ENCODE measurements around the gene UCP2. TPM values are rescaled to one million over a fixed set of nuclear protein-coding genes. Genes with fewer than 3 reads are reported as not detected.

Gene UCP2
- total RNA-seq, 1 donor from 2014 or later: 26.4 TPM

DNA sequence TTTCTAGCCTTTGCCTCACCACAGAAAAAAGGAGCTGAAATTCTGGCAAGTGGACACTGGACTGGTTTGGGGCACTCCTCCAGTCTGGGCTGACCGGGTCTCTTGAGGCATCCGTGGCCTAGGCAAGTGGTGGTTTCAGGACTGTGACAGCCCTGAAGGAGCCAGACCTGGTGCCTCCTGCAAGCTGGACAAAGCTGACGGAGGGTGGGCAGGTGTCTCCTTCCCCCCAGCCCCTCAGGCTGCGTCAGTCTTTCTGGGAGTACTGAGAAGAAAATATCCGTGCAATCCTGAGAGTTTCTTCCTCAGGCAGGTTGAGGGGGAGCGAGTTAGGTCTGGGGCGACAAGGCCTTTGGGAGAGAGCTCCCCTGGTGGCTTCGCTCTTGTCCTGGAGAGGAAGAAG is 30.5 kb upstream of the UCP2 start:
- TF ChIP-seq, protein P1, sequence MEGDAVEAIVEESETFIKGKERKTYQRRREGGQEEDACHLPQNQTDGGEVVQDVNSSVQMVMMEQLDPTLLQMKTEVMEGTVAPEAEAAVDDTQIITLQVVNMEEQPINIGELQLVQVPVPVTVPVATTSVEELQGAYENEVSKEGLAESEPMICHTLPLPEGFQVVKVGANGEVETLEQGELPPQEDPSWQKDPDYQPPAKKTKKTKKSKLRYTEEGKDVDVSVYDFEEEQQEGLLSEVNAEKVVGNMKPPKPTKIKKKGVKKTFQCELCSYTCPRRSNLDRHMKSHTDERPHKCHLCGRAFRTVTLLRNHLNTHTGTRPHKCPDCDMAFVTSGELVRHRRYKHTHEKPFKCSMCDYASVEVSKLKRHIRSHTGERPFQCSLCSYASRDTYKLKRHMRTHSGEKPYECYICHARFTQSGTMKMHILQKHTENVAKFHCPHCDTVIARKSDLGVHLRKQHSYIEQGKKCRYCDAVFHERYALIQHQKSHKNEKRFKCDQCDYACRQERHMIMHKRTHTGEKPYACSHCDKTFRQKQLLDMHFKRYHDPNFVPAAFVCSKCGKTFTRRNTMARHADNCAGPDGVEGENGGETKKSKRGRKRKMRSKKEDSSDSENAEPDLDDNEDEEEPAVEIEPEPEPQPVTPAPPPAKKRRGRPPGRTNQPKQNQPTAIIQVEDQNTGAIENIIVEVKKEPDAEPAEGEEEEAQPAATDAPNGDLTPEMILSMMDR (IDR thresholded peaks at IDR 0.05): no peak
- Mint-ChIP-seq H3K9me3 (ENCODE audit: unreplicated experiment) (no peaks in the 10 kb centered on the region), H3K4me1 (ENCODE audit: unreplicated experiment) (peaks cover 6% of the 10 kb centered on the region), H3K27ac (ENCODE audit: unreplicated experiment) (no peak overlapping the region), H3K27me3 (ENCODE audit: unreplicated experiment) (no peaks in the 10 kb centered on the region), H3K4me3 (ENCODE audit: unreplicated experiment) (no peak overlapping the region), H3K36me3 (ENCODE audit: unreplicated experiment) (peaks cover 14% of the 10 kb centered on the region)
- DNase-seq (ENCODE audit: extremely low spot score, unreplicated experiment): no peak

DNA sequence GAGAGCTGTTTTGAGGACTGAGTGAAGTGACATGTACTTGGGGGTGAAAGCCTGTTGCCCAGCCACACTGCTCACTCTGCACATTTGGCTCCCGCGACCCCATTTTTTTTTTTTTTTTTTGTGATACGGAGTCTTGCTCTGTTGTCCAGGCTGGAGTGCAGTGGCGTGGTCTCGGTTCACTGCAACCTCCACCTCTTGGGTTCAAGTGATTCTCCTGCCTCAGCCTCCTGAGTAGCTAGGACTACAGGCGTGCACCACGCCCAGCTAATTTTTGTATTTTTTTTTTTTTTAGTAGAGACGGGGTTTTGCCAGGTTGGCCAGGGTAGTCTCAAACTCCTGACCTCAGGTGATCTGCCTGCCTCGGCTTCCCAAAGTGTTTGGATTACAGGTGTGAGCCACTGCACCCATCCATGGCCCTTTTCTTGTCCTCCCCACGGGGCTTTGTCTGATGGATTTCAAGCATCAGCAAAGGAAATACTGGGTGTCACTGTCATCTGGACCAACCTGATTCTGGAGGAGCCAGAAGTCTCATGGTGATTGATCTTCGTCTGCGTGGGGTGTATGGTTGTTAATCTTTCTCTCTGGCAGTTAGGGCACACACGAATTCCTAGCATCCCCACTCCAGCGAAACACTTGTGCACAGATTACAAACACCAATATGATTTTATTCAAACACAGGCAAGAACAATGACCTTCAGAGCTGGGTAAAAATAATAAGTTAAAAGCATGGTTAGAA is 29.6 kb upstream of the UCP2 start:
- peaks cover 6% of the 10 kb centered on the region for H3K4me1 Mint-ChIP-seq (ENCODE audit: unreplicated experiment)
- DNase-seq (ENCODE audit: extremely low spot score, unreplicated experiment): no peak
- H3K4me3 Mint-ChIP-seq (ENCODE audit: unreplicated experiment): no peak overlapping the region
- no peaks in the 10 kb centered on the region for H3K9me3 Mint-ChIP-seq (ENCODE audit: unreplicated experiment)
- no peaks in the 10 kb centered on the region for H3K27me3 Mint-ChIP-seq (ENCODE audit: unreplicated experiment)
- no peak overlapping the region for H3K27ac Mint-ChIP-seq (ENCODE audit: unreplicated experiment)
- peaks cover 13% of the 10 kb centered on the region for H3K36me3 Mint-ChIP-seq (ENCODE audit: unreplicated experiment)
- TF ChIP-seq, protein P1 (IDR thresholded peaks at IDR 0.05): no peak

DNA sequence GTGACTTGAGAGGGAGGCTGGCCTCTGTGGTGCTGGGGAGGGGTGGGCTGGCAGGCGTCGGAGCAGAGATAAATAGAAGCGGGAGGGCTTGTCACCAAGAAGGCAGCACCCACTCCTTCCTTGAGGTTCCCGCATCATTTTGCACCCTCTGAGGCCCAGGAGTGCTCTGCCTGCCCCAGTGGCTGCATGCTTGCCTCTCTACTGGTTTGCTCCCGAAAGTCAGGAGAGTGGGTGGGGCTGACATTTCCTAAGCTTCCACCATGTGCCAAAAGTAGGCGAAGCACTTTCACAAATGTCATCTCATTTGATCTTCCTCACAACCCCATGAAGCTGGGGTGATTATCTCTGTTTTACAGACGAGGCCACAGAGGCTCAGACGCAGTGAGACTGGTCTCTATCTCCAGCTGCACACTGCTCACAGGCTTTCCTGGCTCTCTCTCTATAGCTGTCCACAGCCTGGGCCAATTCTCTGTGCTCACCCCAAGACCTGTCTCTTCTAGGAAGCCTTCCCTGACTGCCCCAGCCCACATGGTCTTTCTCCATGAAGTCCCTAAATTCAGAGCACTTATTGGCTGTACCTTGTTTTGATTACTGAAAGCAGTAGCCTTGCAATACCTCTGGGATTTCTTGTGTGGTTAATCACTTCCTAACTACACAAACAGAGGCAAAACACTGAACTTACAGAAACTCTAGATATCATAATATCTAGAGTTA is 28.9 kb upstream of the UCP2 start:
- Mint-ChIP-seq H3K9me3 (ENCODE audit: unreplicated experiment) (no peaks in the 10 kb centered on the region), H3K36me3 (ENCODE audit: unreplicated experiment) (peaks cover 6% of the 10 kb centered on the region), H3K4me1 (ENCODE audit: unreplicated experiment) (peaks cover 6% of the 10 kb centered on the region), H3K4me3 (ENCODE audit: unreplicated experiment) (no peak overlapping the region), H3K27ac (ENCODE audit: unreplicated experiment) (no peak overlapping the region), H3K27me3 (ENCODE audit: unreplicated experiment) (no peaks in the 10 kb centered on the region)
- TF ChIP-seq, protein P1 (IDR thresholded peaks at IDR 0.05): no peak
- DNase-seq (ENCODE audit: extremely low spot score, unreplicated experiment): no peak

DNA sequence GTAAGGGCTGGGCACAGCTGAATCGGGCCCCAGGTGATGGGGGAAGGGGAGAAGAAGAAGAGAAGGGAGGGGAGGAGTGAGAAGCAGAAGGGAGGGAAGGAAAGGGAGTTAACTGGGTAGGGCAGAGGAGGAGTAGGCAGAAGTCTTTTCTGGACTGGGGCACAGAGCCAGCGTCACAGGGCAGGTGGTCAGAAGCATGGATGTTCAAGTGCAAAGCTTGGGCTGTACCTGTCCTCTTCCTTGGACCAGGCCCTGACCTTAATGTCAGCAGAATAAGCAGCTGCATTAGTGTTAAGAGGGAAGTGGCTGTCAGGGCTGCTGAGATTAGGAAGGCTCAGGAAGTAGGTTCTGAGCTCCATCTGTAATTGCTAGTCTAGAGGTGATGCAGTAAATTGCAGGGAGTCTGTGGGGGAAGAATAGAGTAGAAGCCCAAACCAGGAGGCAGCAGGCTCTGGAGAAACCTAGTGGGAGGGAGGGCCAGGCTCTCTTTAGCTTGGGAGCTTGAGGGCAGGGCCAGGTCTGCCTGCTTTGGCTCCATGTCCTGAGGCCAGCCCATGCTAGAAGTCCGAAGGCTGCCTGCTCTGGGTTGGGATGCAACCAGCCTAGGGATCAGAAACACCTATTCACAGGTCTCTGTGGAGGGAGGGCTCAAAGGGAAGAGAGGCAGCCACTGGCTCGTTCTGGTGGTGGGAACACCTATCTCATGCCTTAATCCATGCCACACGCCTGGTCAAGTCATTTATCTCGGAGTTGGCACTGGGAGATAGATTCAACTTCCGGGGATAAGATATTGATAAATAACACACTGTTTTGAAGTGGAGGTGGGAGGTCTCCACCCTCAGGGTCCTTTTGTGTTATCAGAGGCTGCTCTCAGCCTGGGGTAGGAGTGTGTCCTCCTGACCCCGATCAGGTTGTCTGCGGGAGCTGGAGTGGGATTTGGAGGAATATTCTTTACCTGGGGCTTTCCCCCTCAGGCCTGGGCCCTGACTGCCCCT is 28.0 kb upstream of the UCP2 start:
- no peak for DNase-seq (ENCODE audit: extremely low spot score, unreplicated experiment)
- Mint-ChIP-seq H3K27ac (ENCODE audit: unreplicated experiment) (no peak overlapping the region), H3K36me3 (ENCODE audit: unreplicated experiment) (peaks cover 5% of the 10 kb centered on the region), H3K27me3 (ENCODE audit: unreplicated experiment) (no peaks in the 10 kb centered on the region), H3K4me1 (ENCODE audit: unreplicated experiment) (peaks cover 6% of the 10 kb centered on the region), H3K4me3 (ENCODE audit: unreplicated experiment) (no peak overlapping the region), H3K9me3 (ENCODE audit: unreplicated experiment) (no peaks in the 10 kb centered on the region)
- TF ChIP-seq, protein P1 (IDR thresholded peaks at IDR 0.05): no peak

Data from osteocyte (in vitro differentiated cells).